Measurements from ENCODE around the gene MEMO1.
A peak's percentile ranks its signal among the peaks of the same experiment; 100 is the strongest.
"Not testable (repeated sequence)": the region's sequence is repeated elsewhere in the genome, so short reads cannot be mapped to it uniquely, and the experiment has no call there.

The MEMO1 gene

GRCh38 chr2:32010670-32011484, at the start of gene MEMO1:
Gene MEMO1, minus strand, starts transcription at chr2:32011008. Its CDS starts 761 bp downstream, at chr2:32010247.
- DNase-seq, result peak; percentile 91

GRCh38 chr2:32060266-32060665, 49.5 kb upstream of the MEMO1 start:
- DNase-seq, result no peak

DNA sequence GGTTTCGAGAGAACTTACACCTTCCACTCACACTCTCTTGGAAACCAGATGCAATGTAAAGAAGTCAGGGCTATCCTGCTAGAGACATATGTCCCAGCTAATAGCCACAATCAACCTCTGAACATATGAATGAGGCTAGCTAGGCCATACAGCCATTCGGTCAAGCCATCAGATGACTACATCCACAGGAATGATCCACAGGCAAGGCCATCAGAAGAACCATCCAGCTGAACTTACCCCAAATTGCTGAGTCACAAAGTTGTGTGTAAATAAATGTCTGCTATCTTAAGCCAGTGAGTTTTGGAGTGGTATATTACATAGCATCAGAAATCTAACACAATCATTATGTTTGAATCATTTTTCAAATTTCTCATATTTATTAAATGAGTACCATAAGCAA, 47.3 kb upstream of the MEMO1 start:
- no peak for DNase-seq

GRCh38 chr2:32054583-32054982, 43.8 kb upstream of the MEMO1 start:
- DNase-seq, result not testable (repeated sequence)

- DNase-seq, result no peak
Measured at GRCh38 chr2:32051836-32052439, 41.1 kb upstream of the MEMO1 start.

DNA sequence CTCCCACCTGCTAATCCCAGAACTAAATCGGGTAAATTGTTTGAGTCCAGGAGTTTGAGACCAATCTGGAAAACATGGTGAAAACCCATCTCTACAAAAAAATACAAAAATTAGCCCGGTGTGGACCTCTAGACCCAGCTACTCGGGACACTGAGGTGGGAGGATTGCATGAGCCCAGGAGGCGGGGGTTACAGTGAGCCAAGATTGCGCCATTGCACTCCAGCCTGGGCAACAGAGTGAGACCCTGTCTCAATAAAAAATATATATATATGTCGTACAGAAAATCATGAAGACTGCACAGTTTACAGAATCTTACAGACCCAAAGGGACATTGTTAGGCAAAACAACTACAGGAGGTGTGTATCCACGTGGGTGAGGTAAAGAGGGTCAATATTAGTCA, 32.8 kb upstream of the MEMO1 start:
- DNase-seq, result no peak

GRCh38 chr2:32039447-32040219, 28.8 kb upstream of the MEMO1 start, which contains the start of gene DPY30:
Gene DPY30, minus strand, starts transcription at chr2:32039805. Its CDS starts 349 bp downstream, at chr2:32039456.
- peak; percentile 80 for DNase-seq

GRCh38 chr2:32034198-32034887, 23.5 kb upstream of the MEMO1 start:
- not testable (repeated sequence) for DNase-seq

DNA sequence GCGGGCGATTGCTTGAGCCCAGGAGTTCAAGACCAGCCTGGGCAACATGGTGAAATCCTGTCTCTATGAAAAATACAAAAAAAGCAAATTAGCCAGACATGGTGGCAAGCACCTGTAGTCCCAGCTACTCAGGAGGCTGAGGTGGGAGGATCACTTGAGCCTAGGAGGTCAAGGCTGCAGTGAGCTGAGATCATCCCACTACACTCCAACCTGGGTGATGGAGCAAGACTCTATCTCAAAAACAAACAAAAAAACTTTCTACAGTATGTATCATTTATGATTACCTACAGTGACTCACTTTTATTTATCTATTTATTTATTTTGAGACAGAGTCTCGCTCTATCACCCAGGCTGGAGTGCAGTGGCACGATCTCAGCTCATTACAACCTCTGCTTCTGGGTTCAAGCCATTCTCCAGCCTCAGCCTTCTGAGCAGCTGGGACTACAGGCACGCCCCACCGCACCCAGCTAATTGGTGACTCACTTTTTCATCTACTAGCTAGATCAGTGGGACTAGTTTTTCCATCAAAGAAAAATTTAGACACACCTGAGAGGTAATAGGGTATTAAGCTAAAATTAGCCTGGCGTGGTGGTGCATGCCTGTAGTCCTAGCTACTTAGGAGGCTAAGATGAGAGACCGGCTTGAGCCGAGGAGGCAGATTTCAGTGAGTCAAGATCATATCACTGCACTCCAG, 8.1 kb upstream of the MEMO1 start:
- DNase-seq, result not testable (repeated sequence)

DNA sequence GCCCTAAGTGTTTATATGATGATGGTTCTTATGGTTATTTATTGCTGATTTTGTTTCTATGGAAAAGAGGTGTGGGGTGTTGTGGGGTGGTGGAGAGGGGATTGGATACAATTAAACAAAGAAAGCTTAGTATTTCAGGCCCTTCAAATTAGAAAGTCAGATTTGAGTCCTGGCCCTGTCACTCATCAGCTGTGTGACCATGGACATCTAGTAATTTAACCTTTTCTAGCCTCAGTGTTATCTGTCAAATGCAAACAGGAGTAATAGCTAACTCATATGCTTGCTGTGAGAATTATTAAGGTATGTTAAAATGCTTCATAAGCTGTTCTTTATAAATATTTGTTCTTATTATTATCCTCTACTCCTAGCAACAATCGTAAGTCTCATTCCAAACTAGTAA, 2.1 kb upstream of the MEMO1 start:
- no peak for DNase-seq

GRCh38 chr2:32011485-32011960, 715 bp upstream of the MEMO1 start:
- no peak for DNase-seq

GRCh38 chr2:32010280-32010669, 533 bp downstream of the MEMO1 start:
- DNase-seq, result peak; percentile 46

- DNase-seq, result no peak
Measured at GRCh38 chr2:32009516-32010256, 1.1 kb downstream of the MEMO1 start.

DNA sequence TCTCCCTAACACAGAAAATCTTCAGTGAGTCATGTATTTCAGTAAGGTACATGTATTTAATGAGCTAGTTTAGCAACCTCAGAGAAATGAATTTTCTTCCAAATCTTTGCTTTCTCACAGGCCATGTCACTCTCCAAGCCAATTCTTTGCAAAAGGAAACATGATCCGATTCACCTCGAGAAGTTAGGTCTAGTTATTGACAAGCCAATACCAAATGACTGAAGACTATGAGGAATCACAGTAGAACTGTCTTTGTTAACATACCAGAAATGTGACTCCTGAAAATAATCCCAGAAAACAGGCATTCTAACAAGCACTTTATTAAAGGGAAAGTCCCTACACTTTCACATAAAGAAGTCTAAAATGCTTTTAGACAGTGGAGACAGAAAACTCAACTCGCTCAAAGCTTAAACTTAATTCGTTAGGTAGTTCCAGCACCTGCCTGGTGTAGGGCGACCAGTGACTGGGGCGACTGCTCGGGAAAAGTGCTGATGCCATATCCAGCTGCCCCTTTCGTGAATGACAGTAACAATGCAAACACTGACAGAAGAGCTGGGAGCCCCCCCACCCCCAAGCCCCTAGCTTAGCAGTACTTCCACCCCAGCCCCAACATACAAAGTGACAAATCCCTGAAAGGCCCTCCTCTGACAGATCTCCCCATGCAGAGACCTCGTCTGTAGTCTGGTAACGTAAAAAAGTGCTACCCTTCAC, 1.8 kb downstream of the MEMO1 start:
- no peak for DNase-seq

DNA sequence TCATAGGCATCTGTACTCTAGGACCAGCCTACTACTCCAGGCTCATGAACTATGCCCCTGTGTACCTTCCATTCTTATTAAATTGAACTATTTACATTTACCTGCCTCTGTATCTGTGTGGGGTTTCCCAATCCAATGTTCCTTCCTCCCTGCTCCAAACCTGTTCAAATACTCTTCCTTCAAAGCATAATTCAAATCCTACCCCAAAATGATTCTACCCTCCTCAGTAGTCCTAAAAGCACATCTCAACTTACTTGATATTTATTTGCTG, 3.8 kb downstream of the MEMO1 start:
- DNase-seq, result no peak

GRCh38 chr2:32005371-32005976, 5.3 kb downstream of the MEMO1 start:
- DNase-seq, result no peak

- DNase-seq, result no peak
Measured at GRCh38 chr2:32003791-32004190, 7.0 kb downstream of the MEMO1 start.

GRCh38 chr2:32002406-32002805, 8.4 kb downstream of the MEMO1 start:
- DNase-seq, result no peak

DNA sequence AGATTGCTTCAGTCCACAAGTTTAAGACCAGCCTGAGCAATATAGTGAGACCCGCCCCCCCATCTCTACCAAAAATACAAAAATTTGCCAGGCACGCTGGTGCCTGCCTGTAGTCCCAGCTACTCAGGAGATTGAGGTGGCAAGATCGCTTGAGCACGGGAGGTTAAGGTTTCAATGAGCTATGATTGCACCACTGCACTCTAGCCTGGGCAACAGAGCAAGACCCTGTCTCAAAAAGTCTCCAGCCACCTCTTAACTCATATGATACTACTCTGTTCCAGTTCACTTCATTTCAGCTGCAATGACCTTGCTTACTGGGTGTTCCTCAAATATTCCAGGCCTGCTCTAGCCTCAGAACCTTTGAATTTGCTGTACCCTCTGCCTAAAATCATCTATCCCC, 11.4 kb downstream of the MEMO1 start:
- no peak for DNase-seq

- peak; percentile 16 for DNase-seq
Measured at GRCh38 chr2:31998731-31999383, 12.0 kb downstream of the MEMO1 start.

All from GF-D8 (cell line).